Fibroblast of skin of left biceps (primary cell): ENCODE data around the gene KRT73.

ENCODE experiments used
- DNase-seq, 2 experiments: peaks; one replicate each; pipeline ENCODE4 v3.0.0-alpha.2; 2013; ENCODE audit warnings: low read depth in 2 of 2

KRT73 gene

DNA sequence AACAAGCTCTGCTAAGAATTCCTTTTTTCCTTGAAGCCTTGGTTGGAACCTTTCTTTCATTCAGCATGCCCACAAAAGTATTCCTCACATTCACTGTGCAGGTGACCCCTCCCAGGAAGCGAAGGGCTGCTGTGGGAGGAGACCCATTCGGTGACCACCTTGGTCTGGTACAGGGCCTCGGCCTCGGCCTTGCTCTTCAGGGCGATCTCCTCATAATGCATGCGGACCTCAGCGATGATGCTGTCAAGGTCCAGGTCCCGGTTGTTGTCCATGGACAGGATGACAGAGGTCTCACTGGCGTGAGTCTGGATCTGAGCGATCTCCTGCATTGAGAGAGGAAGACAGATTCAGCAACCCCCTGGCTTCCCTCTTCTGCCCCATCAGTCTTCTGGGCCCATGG, 47.8 kb downstream of the KRT73 start:
- DNase-seq = no peak

DNA sequence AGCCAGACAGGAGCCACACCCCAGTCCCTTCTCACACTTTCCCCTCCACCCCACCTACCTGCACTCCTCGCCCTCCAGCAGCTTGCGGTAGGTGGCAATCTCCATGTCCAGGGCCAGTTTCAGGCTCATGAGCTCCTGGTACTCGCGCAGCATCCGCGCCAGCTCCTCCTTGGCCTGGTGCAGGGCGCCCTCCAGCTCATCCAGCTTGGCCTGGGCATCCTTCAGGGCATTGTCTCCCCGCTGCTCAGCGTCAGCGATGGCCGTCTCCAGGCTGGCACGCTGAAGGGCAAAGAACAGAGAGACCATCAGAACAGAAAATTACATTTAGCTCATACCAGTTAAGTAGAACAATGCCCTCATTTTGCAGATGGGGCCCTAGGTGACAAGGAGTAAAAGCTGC, 50.2 kb downstream of the KRT73 start:
- DNase-seq = no peak

DNA sequence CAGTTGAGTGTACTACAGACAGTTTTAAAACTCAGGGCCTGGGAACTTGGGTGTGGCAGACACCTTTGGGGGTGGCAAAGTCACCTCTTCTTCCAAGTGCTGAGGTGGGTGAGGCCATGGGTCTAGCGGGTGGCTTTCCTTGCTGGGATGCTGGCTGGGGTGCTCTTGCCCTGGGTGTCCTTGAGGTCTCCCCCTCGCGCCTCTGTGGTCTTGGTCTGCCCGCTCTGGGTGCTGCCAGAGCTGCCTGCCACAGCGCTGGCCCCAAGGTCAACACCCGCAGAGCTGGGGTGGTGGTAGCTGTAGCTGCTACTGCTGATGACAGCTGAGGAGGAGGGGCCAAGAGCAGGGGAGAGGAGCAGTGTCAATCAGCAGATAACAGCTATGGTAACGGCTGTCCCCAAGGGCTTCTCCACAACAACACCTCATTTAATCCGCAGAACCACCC, 51.5 kb downstream of the KRT73 start:
- no peak for DNase-seq

DNA sequence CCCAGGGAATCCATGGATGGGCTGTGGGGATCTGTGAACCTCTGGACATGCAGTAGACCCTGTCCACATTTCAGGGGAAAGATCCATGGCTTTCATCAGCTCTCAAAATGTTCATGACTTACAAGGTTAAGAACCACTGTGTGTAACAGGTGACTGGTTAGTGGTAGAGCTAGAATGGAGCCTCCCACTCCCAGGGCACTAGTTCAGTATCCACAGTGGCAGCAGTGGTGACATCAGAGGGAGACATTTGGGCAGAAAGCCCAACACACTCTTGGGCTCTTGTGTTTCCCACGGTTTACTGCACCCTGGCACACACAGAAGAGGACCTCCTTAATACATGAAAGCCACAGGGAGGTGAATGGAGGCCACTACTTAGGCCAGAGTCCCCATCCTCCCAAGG, 53.8 kb downstream of the KRT73 start:
- DNase-seq = no peak

DNA sequence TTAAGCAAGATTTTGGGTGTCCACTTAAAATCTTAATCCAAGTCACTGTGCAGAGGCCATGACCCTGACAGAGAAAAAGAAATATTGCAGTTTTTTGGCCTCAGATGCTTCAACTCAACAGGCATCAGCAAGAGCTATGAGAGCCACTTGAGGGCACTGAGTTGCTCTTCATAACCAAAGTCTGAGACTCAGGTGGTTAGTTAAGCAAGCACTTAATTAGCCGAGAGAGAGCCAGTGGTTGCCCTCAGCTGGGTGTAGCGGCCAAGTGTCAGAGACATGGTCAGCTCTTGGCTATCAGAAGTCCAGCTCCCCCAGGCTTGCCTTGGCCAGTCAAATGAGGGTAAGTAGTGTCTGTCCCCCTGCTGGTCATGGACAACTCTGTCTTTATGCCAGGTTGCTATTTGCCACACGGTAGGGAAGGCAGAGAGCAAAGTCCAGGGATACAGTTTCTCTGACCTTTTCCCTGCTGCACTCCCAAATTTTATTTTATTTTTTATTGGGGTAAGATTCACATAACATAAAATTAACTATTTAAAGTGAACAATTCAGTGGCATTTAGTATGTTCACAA, 56.4 kb downstream of the KRT73 start:
- DNase-seq = no peak

DNA sequence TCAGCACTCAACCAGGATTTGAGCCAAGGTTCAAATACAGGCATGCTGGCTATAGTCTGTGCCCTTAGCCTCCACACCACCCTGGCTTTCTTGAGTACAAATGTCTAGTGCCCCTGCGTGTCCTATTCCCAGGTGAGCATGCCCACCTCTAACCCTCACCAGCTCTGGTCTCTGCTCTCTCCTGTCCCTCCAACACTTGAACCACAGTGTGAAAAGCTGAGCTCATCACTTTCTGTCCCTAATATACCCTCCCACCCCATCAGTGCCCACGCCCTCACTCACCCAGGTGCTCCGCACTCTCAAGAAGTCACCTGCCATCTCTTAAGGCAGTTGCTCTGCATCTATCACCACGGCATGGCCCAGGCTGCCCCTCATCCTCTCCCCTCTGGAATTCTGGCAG, 58.4 kb downstream of the KRT73 start:
- DNase-seq = no peak

DNA sequence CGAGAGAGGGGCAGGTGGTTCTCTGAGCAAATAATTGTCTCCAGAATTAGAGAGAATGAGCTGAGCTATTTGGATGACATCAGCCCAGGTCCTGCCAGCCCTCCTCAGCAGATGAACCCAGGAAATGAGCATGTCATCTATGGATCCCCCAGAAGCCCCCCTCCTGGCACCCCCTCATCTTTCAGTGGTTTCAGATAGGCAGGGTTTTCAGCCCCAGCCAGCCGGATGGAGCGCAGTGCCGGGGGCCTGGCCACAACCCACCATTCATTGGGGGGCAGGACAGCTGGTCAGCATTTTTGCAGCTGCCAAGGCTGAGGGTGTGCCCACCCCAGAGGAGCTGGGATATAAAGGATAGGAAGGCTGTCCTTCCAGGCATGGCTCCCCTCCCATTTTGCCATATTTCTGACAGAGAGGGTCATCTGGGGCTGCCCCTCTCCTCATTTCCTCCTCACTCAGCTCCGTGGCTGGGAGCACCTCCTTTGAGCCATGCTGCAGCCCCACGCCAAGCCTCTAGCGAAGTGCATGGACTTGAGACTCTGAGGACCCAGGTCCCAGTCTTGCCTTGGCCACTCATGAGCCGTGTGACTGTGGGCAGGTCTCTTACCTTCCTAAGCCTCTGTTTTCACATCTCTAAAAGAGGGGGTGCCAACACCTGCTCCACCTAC, 59.4 kb downstream of the KRT73 start:
- no peak for DNase-seq
